Stimulated activated CD4-positive, alpha-beta T cell treated with anti-CD3 and anti-CD28 coated beads, Interleukin-2, amount 100 ng/mL, for 4 hours (primary cell): ENCODE measurements around the gene MTIF3.
"Not testable (repeated sequence)": the region's sequence is repeated elsewhere in the genome, so short reads cannot be mapped to it uniquely, and the experiment has no call there.

Experiments used
- DNase-seq: peaks from one replicate; pipeline ENCODE4 v3.0.0-alpha.2; 2020; ENCODE audit warnings: low read depth

MTIF3 gene

GRCh38 chr13:27411341-27411740 lies 39.0 kb downstream of the MTIF3 start:
- DNase-seq = no peak

GRCh38 chr13:27409013-27409412 lies 41.4 kb downstream of the MTIF3 start:
- no peak for DNase-seq

- no peak for DNase-seq
Measured at GRCh38 chr13:27408074-27408473, 42.3 kb downstream of the MTIF3 start.

GRCh38 chr13:27406178-27406939 lies 44.0 kb downstream of the MTIF3 start:
- DNase-seq = no peak

- DNase-seq = no peak
Measured at GRCh38 chr13:27405546-27406134, 44.7 kb downstream of the MTIF3 start.

GRCh38 chr13:27404680-27405079 lies 45.7 kb downstream of the MTIF3 start:
- no peak for DNase-seq

- DNase-seq = no peak
Measured at GRCh38 chr13:27403727-27404385, 46.5 kb downstream of the MTIF3 start.

- no peak for DNase-seq
Measured at GRCh38 chr13:27403203-27403678, 47.1 kb downstream of the MTIF3 start.

GRCh38 chr13:27401210-27401609 lies 49.2 kb downstream of the MTIF3 start:
- DNase-seq = no peak

- not testable (repeated sequence) for DNase-seq
Measured at GRCh38 chr13:27400405-27400804, 50.0 kb downstream of the MTIF3 start.

- DNase-seq = no peak
Measured at GRCh38 chr13:27398360-27398759, 52.0 kb downstream of the MTIF3 start.

- DNase-seq = no peak
Measured at GRCh38 chr13:27396252-27396846, 54.0 kb downstream of the MTIF3 start.

- no peak for DNase-seq
Measured at GRCh38 chr13:27395007-27395510, 55.3 kb downstream of the MTIF3 start.

- DNase-seq = no peak
Measured at GRCh38 chr13:27393101-27393500, 57.3 kb downstream of the MTIF3 start.

GRCh38 chr13:27391471-27391870 lies 58.9 kb downstream of the MTIF3 start:
- no peak for DNase-seq

- DNase-seq = no peak
Measured at GRCh38 chr13:27389891-27390290, 60.5 kb downstream of the MTIF3 start.

GRCh38 chr13:27388241-27388640 lies 62.1 kb downstream of the MTIF3 start:
- no peak for DNase-seq
